Dendritic cell treated with granulocyte-macrophage colony-stimulating factor and Interleukin-4, amounts not matched to agents 40 ng/mL and 50 ng/mL, for 4 days (primary cell): Measurements from ENCODE around the gene QSOX2.

Experiments
- H3K27ac Mint-ChIP-seq: one replicate; pipeline ENCODE4 v1.8.0; 2022; ENCODE audit warnings: mild to moderate bottlenecking, mixed read lengths
- H3K27me3 Mint-ChIP-seq: one replicate; pipeline ENCODE4 v1.8.0; 2022; ENCODE audit warnings: mild to moderate bottlenecking, mixed read lengths
- H3K36me3 Mint-ChIP-seq: one replicate; pipeline ENCODE4 v1.8.0; 2022; ENCODE audit warnings: low read depth, mixed read lengths
- H3K4me1 Mint-ChIP-seq: one replicate; pipeline ENCODE4 v1.8.0; 2022; ENCODE audit warnings: low read depth, mixed read lengths
- H3K4me3 Mint-ChIP-seq: one replicate; pipeline ENCODE4 v1.8.0; 2022; ENCODE audit warnings: mild to moderate bottlenecking, moderate library complexity, mixed read lengths
- H3K9me3 Mint-ChIP-seq: one replicate; pipeline ENCODE4 v1.8.0; 2022; ENCODE audit warnings: mixed read lengths
- intact Hi-C: fragments of 100-400 bp; cut with micrococcal nuclease; formaldehyde crosslinking; loops from one replicate; pipeline ENCODE4 v1.15.0; 2022

Gene QSOX2

DNA sequence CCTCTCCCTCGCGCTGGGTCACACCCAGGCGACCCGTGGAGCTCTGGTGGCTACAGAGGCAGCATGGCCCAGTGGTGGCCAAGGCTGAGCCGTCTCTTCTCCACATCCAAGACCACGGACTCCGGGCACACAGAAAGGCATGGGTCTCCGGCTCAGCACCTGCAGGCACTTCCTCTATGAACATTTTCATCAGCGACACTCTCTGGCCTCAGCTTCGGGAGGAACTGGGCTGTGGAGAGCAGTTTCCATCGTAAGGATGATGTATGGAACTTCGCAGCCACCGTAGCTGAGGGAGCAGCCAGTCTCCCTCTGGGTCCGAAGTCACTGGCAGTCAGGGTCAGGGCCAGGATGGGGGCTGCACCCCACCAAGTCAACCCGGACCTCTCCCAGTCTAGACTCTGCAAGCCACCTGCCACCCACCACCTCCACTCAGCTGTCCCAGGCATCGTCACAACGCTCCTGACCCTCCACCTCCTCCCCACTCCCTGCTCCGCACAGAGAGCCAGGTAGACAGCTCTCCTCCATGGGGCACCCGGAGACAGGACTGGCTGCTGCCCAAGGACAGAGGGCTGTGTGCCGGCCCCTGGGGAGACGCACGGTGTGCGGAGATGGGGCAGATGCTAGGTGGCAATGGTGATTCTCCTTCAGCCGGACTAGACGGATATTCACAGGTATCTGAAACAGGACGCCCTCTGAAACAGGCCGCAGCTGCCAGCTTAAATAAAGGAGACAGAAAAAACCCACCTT lies 9.7 kb downstream of the QSOX2 start:
- intact Hi-C loops, result no loop called here
- Mint-ChIP-seq H3K9me3 (no peaks in the 10 kb centered on the region), H3K4me1 (peaks cover 70% of the 10 kb centered on the region), H3K27me3 (peaks cover 5% of the 10 kb centered on the region), H3K36me3 (peaks cover 27% of the 10 kb centered on the region), H3K27ac (no peak overlapping the region), H3K4me3 (no peak overlapping the region)

DNA sequence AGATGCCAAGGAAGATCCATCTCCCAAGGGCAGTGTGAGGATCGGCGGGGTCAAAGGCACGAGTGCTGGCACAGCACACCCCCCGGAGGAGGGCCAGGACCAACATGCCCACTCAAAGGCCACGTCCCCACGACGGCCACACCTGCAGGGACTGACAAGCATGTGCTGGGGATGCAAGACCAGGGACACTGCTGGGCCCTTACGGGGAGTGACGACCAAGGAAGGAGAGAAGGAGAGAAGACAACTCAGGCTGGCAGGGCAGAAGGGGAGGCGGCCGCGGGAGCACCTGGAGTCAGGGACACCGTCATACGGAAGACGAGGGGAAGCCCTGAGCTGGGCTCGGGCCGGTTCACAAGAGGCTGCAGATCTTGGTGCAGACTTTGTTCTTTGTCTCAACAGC lies 10.4 kb downstream of the QSOX2 start:
- Mint-ChIP-seq H3K27ac (no peak overlapping the region), H3K9me3 (no peaks in the 10 kb centered on the region), H3K4me3 (no peak overlapping the region), H3K27me3 (peaks cover 5% of the 10 kb centered on the region), H3K36me3 (peaks cover 27% of the 10 kb centered on the region), H3K4me1 (peaks cover 63% of the 10 kb centered on the region)
- intact Hi-C loops, result no loop called here

DNA sequence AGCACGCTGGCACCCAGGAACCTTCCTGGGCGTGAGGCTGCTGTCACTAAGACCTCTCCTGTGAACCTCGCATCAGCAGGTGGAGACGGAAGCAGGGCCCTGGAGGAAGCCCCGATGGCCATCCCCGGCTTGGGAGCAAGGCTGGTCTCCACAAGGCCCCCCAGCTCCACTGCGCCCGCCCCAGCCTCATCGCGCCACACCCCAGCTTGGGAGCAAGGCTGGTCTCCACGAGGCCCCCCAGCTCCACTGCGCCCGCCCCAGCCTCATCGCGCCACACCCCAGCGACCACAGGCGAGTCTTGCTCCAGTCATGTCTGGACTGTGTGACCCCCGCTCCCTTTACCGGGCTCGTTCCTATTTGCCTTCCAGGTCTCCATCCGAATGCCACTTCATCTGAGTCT lies 11.0 kb downstream of the QSOX2 start:
- peaks cover 5% of the 10 kb centered on the region for H3K27me3 Mint-ChIP-seq
- H3K27ac Mint-ChIP-seq, result no peak overlapping the region
- intact Hi-C loops, result no loop called here
- no peaks in the 10 kb centered on the region for H3K9me3 Mint-ChIP-seq
- H3K36me3 Mint-ChIP-seq, result peaks cover 27% of the 10 kb centered on the region
- H3K4me3 Mint-ChIP-seq, result no peak overlapping the region
- peaks cover 57% of the 10 kb centered on the region for H3K4me1 Mint-ChIP-seq

DNA sequence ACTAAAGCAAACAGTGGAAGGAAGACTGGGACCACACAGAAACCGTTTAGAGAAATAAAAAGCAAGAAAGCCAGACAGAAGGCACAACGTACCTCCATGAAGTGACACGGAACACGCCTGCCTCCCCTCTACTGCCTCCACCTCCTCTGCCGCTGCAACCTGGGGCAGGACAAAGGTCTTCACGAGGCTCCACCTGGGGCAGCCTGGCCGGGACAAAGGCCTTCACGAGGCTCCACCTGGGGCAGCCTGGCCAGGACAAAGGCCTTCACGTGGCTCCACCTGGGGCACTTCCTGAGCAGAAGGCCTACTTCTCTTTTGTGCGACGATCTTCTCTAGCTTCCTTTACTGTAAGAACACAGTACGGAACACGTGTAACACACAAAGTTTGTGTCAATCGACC lies 11.7 kb downstream of the QSOX2 start:
- H3K27me3 Mint-ChIP-seq, result peaks cover 3% of the 10 kb centered on the region
- H3K36me3 Mint-ChIP-seq, result peaks cover 27% of the 10 kb centered on the region
- intact Hi-C loops, result no loop called here
- H3K27ac Mint-ChIP-seq, result no peak overlapping the region
- no peaks in the 10 kb centered on the region for H3K9me3 Mint-ChIP-seq
- no peak overlapping the region for H3K4me3 Mint-ChIP-seq
- peaks cover 50% of the 10 kb centered on the region for H3K4me1 Mint-ChIP-seq

DNA sequence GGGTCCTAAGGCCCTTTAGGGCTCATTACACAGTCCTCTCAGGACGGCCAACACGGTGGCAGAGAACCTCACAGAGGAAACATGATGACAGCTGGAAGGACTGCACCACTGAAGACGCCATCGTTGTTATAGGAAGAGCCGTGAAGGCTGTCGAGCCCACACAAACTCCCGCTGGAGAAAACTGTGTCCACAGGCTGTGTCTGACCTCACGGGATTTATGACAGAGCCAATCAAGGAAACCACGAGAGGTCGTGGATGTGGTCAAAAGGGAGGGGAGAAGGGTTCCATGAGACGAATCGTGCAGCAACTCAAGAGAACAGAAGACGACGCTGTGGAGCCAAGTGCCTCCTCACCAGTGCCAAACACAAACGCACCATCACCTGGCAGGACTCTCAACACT lies 12.2 kb downstream of the QSOX2 start:
- H3K27me3 Mint-ChIP-seq, result peaks cover 3% of the 10 kb centered on the region
- intact Hi-C loops, result no loop called here
- peak overlapping the region; percentile 38 for H3K27ac Mint-ChIP-seq
- peaks cover 48% of the 10 kb centered on the region for H3K4me1 Mint-ChIP-seq
- H3K9me3 Mint-ChIP-seq, result no peaks in the 10 kb centered on the region
- peaks cover 27% of the 10 kb centered on the region for H3K36me3 Mint-ChIP-seq
- no peak overlapping the region for H3K4me3 Mint-ChIP-seq

DNA sequence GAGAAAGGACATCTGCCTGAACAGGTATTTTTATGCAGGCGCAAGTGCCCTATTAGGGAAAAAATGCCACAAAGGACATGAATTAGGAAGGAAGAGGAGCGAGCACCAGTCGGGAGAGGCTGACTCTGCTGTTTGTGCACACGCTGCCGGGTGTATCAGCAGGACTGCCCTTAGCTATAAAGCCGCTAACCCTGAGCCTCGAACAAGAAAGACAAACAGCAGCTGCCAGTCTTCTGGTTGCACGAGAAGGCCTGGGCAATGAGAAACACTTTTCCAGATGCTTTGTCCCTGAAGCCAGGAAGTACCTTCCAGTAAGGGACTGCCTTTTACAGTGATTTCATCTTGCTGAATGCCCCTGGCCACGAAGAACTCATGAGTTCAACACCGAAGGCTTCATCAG lies 12.6 kb downstream of the QSOX2 start:
- Mint-ChIP-seq H3K4me1 (peaks cover 48% of the 10 kb centered on the region), H3K4me3 (no peak overlapping the region), H3K27ac (peak overlapping the region; percentile 38), H3K9me3 (no peaks in the 10 kb centered on the region), H3K27me3 (peaks cover 3% of the 10 kb centered on the region), H3K36me3 (peaks cover 27% of the 10 kb centered on the region)
- intact Hi-C loops, result loop anchor here (1.0 kb wide), 1 partner anchor 12 kb away; the partner anchor contains the start of gene QSOX2

DNA sequence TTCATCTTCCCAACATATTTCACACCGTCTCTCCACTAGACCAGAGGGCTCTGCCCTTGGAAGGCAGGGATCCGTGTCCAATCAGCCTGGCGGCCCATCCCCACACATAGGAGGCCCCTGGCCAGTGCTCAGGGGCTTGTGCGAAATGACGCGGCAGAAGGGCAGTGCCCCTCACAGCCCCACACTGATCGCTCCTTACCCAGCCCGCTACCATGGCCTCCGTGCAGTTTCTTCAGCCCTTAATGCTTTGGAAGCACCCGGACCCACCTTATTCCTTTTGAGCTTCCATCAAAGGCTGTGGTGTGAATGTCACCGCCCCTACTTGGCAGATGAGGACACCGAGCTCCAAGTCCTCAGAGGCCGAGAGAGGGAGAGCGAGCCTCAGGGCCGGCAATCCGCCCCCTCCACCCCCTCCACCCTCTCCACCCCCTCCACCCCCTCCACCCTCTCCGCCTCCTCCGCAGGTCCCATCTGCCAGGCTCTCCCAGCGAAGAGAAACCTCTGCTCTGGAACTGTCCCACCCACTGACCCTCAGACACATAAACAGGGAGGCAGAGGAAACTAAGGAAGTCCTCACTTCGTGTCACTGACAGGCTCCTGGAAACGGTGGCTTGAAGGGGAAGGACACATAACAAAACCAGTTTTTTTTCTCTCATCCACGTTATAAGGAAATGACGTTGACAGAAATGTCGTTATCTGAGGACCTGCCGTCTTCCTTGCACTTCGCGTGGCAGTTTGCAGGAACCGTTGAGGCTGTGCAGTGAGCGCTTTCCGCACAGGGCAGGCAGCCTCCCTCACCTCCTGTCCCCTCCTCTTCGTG lies 13.9 kb downstream of the QSOX2 start:
- Mint-ChIP-seq H3K27me3 (peaks cover 3% of the 10 kb centered on the region), H3K4me1 (peaks cover 47% of the 10 kb centered on the region), H3K36me3 (peaks cover 21% of the 10 kb centered on the region), H3K4me3 (peak overlapping the region; percentile 61), H3K27ac (peak overlapping the region; percentile 75), H3K9me3 (no peaks in the 10 kb centered on the region)
- intact Hi-C loops, result loop anchor here (1.0 kb wide), 1 partner anchor 14 kb away; the partner anchor contains the start of gene QSOX2

DNA sequence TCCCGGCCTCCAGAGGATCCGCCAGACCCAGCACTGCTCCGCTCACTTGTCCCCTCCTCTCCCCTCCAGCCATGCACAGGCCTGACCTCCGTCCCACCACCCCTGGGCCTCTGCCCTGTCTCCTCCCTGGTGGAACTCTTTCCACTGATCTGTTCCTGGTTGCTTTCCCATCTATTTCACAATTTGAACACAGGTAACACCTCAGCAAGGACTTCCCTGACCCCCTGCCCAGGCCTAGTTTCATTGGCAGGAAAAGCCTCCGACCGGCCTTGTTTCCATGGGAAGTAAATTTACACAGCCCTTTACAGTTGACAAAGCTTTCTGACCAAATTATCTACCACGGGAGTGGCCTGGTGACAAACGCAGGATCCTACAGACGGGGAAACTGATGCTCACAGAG lies 14.8 kb downstream of the QSOX2 start:
- no peak overlapping the region for H3K4me3 Mint-ChIP-seq
- peaks cover 46% of the 10 kb centered on the region for H3K4me1 Mint-ChIP-seq
- H3K9me3 Mint-ChIP-seq, result no peaks in the 10 kb centered on the region
- H3K27ac Mint-ChIP-seq, result no peak overlapping the region
- peaks cover 3% of the 10 kb centered on the region for H3K27me3 Mint-ChIP-seq
- intact Hi-C loops, result no loop called here
- peaks cover 12% of the 10 kb centered on the region for H3K36me3 Mint-ChIP-seq

DNA sequence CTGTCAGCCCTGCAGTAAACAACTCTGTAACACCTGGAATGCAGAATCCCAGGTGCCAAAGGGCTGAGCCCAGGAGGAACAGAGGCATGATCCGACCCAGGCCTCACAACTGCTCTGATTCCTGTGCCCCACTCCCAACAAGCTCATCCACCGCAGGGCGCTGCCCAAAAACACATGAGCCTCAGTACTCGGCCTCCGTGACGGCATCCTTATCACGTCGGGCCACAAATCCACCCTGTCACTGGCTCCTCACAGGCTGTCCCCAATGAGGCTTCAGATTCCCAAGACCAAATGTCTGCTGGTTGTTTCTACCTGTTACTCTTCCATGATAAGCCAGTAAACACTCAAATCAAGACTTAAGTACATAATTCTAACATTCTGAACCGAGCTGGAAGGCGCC lies 15.2 kb downstream of the QSOX2 start:
- Mint-ChIP-seq H3K4me3 (no peak overlapping the region), H3K9me3 (no peaks in the 10 kb centered on the region), H3K4me1 (peaks cover 47% of the 10 kb centered on the region), H3K27me3 (peaks cover 3% of the 10 kb centered on the region), H3K27ac (no peak overlapping the region), H3K36me3 (peaks cover 10% of the 10 kb centered on the region)
- intact Hi-C loops, result no loop called here

DNA sequence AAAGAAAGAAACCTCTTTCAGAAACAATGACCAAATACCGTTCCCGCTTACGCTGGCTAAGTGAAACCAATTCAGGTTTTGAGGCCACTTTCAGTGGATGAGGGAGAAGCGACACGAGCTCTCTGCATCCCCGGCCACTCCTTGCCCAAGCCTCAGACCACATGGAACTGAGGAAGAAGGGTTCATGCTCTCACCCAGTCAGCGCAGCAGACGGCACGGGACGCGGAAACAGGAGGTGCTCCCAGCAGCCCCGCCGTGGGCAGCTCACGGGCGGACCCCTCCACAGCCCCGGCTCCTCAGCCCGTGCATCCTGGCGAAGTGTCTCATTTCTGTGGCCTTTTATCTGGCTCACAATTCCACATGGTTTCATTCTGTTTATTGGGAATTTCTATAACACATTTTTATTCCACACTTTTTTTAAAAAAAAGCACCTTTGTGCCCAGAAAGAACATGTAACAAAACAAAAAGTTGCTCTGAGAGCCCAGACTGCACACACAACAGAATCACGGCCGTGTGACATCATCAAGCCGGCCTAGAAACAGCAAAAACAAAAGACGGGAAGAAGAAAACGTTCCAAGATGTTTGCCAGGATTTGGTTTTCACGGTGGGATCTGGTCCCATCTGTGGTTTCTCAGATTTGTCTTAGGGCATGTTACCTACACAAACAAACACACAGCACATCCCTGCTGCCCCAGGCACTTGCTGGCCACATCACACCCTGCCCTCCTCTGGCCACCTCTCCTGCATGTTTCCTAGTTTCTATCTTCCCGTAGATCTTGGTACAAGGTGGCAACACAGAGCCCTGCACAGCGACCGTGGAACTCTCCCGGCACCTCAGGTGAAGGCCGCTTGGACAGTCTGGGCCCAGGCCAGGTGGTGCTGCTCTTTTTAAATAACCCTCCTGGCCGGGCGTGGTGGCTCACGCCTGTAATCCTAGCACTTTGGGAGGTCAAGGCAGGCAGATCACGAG lies 16.2 kb downstream of the QSOX2 start:
- peaks cover 3% of the 10 kb centered on the region for H3K27me3 Mint-ChIP-seq
- peaks cover 7% of the 10 kb centered on the region for H3K36me3 Mint-ChIP-seq
- peaks cover 41% of the 10 kb centered on the region for H3K4me1 Mint-ChIP-seq
- no peaks in the 10 kb centered on the region for H3K9me3 Mint-ChIP-seq
- no peak overlapping the region for H3K27ac Mint-ChIP-seq
- no peak overlapping the region for H3K4me3 Mint-ChIP-seq
- intact Hi-C loops, result no loop called here

DNA sequence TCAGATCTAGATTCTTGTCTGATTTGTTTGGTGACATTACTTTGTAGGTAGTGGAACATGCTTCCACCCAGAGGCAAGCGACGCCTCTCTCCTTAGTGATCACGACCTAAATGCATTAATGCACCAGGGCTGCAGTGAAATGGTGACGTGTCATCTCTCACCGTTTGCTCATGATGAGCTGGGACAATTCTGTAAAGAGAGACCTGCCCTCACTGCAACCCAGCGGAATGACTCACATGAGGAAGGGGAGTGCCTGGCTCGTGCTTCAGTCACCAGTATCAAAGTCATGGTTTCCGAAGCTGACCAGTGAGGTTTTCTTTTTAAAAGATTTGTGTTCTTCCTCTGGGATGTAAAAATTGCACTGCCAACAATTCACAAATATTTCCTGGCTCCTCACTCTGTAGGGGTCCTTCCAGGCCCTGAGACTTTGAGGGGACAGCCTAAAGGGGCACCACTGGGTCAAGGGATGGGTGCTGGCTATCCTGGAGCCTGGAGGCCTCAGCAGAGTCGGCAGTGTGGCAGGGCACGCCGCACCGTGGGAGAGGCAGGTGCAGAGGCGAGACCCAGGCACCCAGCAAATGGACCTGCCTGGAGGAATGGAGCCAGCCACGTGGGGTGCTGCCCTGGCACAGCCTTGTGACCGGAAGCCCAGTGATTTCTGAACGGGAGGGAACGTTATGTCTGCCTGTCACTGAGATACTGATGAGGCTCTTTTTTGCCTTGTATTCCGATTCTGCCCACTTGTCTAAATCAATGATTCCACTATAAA lies 17.3 kb downstream of the QSOX2 start:
- no peak overlapping the region for H3K4me3 Mint-ChIP-seq
- peaks cover 1% of the 10 kb centered on the region for H3K27me3 Mint-ChIP-seq
- H3K27ac Mint-ChIP-seq, result peak overlapping the region; percentile 50
- intact Hi-C loops, result no loop called here
- H3K36me3 Mint-ChIP-seq, result peaks cover 18% of the 10 kb centered on the region
- no peaks in the 10 kb centered on the region for H3K9me3 Mint-ChIP-seq
- peaks cover 30% of the 10 kb centered on the region for H3K4me1 Mint-ChIP-seq

DNA sequence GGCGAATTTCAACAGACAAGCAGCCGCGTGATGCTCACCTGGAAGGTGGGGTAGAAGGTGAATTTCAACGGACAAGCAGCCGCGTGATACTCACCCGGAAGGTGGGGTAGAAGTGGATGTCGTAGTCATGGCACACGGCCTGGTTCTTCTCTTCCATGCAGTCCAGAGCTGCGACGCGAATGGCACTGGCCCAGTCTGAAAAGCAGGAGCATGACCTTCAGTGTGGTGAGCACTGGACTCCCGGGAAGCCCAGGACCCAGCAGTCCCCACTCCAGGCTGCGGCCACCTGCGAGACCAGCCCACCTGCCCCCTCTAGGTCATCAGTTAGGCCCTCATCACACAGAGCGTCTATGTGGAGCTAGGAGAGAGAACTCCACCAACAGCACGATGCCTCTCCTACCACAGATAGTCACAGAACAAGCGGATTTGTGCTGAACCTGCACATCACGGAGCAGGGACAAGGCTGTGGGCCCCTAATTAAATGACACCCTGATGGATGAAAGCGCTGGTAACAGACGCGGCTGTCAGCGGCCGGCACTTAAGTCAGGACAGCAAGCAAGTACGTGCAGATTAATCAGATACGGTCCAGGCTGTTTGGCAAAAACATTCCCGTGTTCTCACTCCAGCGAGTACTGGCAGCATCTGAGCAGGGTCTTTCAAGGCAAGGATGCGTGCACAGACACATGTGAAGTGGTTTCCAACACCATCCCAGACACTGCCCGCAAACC lies 18.8 kb downstream of the QSOX2 start:
- H3K4me1 Mint-ChIP-seq, result peaks cover 15% of the 10 kb centered on the region
- no peaks in the 10 kb centered on the region for H3K27me3 Mint-ChIP-seq
- H3K4me3 Mint-ChIP-seq, result no peak overlapping the region
- peaks cover 32% of the 10 kb centered on the region for H3K36me3 Mint-ChIP-seq
- no peaks in the 10 kb centered on the region for H3K9me3 Mint-ChIP-seq
- H3K27ac Mint-ChIP-seq, result no peak overlapping the region
- intact Hi-C loops, result no loop called here
